Measurements from ENCODE around the gene HEXIM1.

The HEXIM1 gene

DNA sequence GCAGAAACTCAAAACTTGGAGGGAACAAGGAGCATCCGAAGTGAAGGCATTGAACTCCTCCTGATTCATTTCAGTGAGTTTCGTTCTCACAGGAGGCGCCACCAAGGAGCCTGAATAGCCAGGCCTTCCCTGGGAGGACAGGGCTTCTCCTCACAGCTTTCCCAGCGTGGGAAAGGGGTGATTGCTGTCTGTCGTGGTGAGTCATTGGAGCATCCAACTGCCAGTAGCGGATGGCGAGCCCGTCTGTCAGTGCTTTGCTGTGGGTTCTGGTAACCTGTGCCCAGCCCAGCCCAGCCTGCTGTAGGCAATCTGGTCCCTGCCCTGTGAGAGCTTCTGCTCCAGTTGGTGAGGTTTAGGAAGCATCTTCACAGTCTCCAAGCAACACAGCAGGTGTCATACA, 44.2 kb upstream of the HEXIM1 start:
- no peak for DNase-seq (ENCODE audit: low read depth)
- TF ChIP-seq, protein P1, sequence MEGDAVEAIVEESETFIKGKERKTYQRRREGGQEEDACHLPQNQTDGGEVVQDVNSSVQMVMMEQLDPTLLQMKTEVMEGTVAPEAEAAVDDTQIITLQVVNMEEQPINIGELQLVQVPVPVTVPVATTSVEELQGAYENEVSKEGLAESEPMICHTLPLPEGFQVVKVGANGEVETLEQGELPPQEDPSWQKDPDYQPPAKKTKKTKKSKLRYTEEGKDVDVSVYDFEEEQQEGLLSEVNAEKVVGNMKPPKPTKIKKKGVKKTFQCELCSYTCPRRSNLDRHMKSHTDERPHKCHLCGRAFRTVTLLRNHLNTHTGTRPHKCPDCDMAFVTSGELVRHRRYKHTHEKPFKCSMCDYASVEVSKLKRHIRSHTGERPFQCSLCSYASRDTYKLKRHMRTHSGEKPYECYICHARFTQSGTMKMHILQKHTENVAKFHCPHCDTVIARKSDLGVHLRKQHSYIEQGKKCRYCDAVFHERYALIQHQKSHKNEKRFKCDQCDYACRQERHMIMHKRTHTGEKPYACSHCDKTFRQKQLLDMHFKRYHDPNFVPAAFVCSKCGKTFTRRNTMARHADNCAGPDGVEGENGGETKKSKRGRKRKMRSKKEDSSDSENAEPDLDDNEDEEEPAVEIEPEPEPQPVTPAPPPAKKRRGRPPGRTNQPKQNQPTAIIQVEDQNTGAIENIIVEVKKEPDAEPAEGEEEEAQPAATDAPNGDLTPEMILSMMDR (IDR thresholded peaks at IDR 0.05; ENCODE audit: low read depth, low read length, missing control alignments), result no peak
- H3K4me3 ChIP-seq (ENCODE audit: low read depth, low read length), result no peak overlapping the region

DNA sequence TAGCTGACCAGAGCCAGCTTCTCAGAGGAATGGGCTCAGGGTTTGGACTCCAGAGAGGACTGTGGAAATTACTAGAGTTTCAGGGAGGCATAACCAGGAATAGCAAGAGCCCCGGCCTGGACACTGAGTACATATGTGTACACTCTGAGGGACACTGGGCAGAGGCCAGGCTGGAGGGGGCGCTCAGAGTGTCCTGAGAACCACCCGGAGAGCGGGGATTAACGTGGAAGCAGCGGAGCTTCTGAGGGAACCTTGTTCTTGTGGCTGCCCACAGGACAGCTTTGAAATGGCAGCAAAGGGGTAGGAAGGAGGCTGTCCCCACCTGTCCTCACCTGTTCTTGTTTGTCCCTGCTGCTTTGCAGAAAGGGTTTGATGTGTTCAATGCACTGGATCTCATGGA, 43.8 kb upstream of the HEXIM1 start:
- no peak overlapping the region for H3K4me3 ChIP-seq (ENCODE audit: low read depth, low read length)
- TF ChIP-seq, protein P1 (IDR thresholded peaks at IDR 0.05; ENCODE audit: low read depth, low read length, missing control alignments), result no peak
- no peak for DNase-seq (ENCODE audit: low read depth)

DNA sequence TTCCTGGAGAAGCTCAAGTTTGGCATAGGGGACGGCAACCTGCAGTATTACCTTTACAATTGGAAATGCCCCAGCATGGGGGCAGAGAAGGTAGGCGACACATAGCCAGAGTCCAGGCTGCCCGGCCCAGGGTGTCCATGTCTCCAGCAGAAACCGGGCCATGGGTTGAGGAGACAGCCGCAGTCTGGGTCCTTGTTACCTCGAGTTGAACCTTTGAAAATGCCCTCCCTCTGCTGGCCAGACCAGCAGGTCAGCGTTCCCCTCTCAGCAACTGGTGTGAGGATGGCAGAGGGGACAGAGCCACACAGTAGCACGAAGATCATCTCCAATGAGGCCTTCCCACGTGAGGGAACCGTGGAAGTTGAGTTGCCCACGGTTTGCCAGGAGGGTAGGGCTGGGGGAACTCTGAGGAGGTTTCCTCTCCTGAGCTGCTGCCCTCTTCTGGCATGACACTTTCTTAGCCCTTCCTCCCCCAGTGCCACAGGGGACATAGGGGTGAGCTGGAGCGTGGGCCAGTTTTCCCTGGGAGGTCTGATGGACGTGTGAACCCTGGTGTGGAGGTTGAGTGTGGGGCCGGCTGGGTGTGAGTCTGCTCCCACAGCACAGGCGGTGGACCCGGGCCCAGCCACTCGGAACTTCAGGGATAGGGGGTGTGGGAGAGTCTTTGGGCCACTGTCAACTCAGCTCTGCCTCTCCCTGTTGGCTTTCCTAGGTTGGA, 43.2 kb upstream of the HEXIM1 start:
- no peak overlapping the region for H3K4me3 ChIP-seq (ENCODE audit: low read depth, low read length)
- TF ChIP-seq, protein P1 (IDR thresholded peaks at IDR 0.05; ENCODE audit: low read depth, low read length, missing control alignments), result no peak
- DNase-seq (ENCODE audit: low read depth), result no peak

DNA sequence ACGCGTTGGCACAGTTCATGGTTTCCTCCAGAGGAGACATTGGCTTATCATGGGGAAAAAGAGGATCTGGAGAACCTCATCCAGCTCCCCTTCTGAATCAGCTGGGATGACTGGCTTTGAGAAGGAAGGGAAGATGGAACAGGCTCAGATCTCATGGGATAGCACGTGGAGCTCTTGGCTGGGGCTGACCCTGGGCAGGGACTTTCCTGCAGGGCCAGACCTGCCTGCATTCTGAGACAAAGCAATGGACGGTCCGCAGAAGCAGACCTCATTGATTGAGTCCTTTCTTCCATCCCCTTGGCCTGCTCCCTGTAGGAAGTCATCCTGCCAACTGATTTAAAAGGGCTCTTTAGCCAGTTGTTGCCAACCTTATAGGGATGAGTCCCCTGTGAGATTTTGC, 42.2 kb upstream of the HEXIM1 start:
- no peak for DNase-seq (ENCODE audit: low read depth)

DNA sequence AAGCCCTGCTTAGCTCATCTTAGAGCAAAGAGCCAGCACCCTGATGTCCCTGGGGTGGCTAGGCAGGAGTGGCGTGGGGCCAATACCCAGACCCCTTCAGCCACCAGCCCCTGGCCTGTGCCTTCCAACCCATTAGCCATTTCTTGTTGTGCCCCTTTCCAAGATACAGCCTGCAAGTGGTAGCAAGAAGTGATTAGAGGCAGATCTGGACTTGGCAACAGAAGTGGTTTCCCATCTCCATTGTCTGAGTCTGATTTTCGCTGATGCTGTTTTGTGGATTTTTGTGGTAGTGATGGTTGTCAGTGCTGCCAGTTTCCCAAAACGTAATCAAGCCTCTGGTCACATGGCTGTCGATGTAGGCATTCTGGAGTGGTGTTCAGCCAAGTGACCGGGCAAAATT, 41.7 kb upstream of the HEXIM1 start:
- TF ChIP-seq, protein P1 (IDR thresholded peaks at IDR 0.05; ENCODE audit: low read depth, low read length, missing control alignments), result no peak

More for the DNA sequence above, 42.2 kb upstream of the HEXIM1 start:
- no peak overlapping the region for H3K4me3 ChIP-seq (ENCODE audit: low read depth, low read length)
- TF ChIP-seq, protein P1 (IDR thresholded peaks at IDR 0.05; ENCODE audit: low read depth, low read length, missing control alignments), result no peak

DNA sequence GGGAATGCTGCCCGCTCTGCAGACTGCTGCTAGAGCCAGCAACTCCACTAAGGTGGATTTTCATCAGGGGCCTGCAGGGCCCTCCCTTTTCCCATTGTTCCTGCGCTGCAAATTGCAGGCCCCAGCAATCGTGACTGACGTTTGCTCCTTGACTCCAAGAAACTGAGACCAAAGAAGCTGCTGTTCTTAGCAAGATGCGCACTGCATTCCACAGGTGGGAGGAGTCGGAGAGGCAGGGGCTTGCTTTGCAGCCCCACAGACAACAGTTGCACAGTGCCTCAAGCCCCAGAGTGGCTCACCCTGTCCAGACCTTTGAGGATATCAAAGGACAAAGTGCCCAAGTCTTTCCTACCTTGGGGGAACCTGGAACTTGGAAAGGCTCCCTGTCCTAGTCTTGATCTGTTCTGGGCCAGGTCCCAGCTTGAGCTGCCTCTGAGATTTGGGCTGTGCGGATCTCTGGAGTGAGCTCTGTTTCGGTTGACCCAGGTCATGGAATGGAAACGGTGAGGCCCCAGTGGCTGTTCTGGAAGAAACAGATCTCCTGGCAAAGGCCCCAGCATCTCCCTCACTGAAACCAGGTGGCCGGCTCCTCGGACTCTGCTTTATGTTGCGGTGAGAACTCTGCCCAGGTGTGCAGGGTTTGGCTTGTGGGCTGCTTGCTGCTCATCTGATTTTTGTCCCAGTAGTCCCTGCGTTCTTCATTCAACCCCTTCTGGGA, 40.8 kb upstream of the HEXIM1 start:
- H3K4me3 ChIP-seq (ENCODE audit: low read depth, low read length), result no peak overlapping the region
- TF ChIP-seq, protein P1 (IDR thresholded peaks at IDR 0.05; ENCODE audit: low read depth, low read length, missing control alignments), result no peak
- DNase-seq (ENCODE audit: low read depth), result no peak

More for the DNA sequence above, 41.7 kb upstream of the HEXIM1 start:
- H3K4me3 ChIP-seq (ENCODE audit: low read depth, low read length), result no peak overlapping the region
- DNase-seq (ENCODE audit: low read depth), result no peak
